Measurements from ENCODE around the gene BRCA1.
"Not testable (repeated sequence)": the region's sequence is repeated elsewhere in the genome, so short reads cannot be mapped to it uniquely, and the experiment has no call there.

The BRCA1 gene

GRCh38 chr17:43003542-43004172, 121.5 kb downstream of the BRCA1 start:
- DNase-seq (ENCODE audit: low read depth in 2 of 2): no peak

- DNase-seq (ENCODE audit: low read depth in 2 of 2): not testable (repeated sequence)
Measured at GRCh38 chr17:43000894-43001293, 124.3 kb downstream of the BRCA1 start.

GRCh38 chr17:42999003-42999525, 126.1 kb downstream of the BRCA1 start:
- no peak for DNase-seq (ENCODE audit: low read depth in 2 of 2)

- DNase-seq (ENCODE audit: low read depth in 2 of 2): peak; percentile 95 to 96
Measured at GRCh38 chr17:42997984-42998938, 126.9 kb downstream of the BRCA1 start, which contains the start of gene RPL27. Gene RPL27, plus strand, starts transcription at chr17:42998419. Its CDS starts 332 bp downstream, at chr17:42998751.

- DNase-seq (ENCODE audit: low read depth in 2 of 2): no peak
Measured at GRCh38 chr17:42997390-42997983, 127.7 kb downstream of the BRCA1 start.
